ENCODE results near the gene RIMBP2. TPM values are rescaled to one million over a fixed set of nuclear protein-coding genes. Genes with fewer than 3 reads are reported as not detected.
"Not testable (repeated sequence)": the region's sequence is repeated elsewhere in the genome, so short reads cannot be mapped to it uniquely, and the experiment has no call there.

The RIMBP2 gene
- total RNA-seq, 1 experiment from 2014 or later = not detected

DNA sequence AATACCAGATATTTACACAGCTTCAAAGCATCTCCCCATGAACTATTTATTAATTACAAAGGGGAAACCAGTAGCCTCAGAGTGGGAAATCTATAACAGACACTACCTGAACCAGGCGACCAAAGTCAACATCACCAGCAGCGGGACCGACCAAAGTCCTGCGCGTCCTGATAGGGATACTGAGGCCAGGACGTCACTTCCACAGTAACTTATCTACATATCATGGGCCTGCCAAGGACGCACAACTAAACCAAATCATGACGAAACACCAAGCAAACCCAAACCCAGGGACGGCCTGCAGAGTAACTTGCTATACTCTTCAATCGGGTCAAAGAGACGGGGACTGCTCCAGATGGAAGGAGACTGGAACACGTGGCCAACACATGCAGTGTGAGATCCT lies 26.0 kb upstream of the RIMBP2 start:
- DNase-seq = no peak
- TF ChIP-seq, protein P1, sequence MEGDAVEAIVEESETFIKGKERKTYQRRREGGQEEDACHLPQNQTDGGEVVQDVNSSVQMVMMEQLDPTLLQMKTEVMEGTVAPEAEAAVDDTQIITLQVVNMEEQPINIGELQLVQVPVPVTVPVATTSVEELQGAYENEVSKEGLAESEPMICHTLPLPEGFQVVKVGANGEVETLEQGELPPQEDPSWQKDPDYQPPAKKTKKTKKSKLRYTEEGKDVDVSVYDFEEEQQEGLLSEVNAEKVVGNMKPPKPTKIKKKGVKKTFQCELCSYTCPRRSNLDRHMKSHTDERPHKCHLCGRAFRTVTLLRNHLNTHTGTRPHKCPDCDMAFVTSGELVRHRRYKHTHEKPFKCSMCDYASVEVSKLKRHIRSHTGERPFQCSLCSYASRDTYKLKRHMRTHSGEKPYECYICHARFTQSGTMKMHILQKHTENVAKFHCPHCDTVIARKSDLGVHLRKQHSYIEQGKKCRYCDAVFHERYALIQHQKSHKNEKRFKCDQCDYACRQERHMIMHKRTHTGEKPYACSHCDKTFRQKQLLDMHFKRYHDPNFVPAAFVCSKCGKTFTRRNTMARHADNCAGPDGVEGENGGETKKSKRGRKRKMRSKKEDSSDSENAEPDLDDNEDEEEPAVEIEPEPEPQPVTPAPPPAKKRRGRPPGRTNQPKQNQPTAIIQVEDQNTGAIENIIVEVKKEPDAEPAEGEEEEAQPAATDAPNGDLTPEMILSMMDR (IDR thresholded peaks at IDR 0.05; ENCODE audit: insufficient read depth in 1 of 2, low read depth in 1 of 2, low read length in 1 of 2, severe bottlenecking in 1 of 2, unreplicated experiment in 1 of 2) = no peak
- CTCF ChIA-PET = no interaction called here
- H3K9me3 ChIP-seq = no peaks in the 10 kb centered on the region
- intact Hi-C loops (cut with micrococcal nuclease; ENCODE audit: unreplicated experiment) = no loop called here
- no peaks in the 10 kb centered on the region for H3K4me1 ChIP-seq
- Mint-ChIP-seq H3K27me3 (ENCODE audit: insufficient read depth, unreplicated experiment) (peaks cover 5% of the 10 kb centered on the region), H3K9me3 (ENCODE audit: unreplicated experiment) (peaks cover 10% of the 10 kb centered on the region), H3K27ac (ENCODE audit: unreplicated experiment) (no peak overlapping the region), H3K4me3 (ENCODE audit: unreplicated experiment) (no peak overlapping the region), H3K36me3 (ENCODE audit: insufficient read depth, unreplicated experiment) (no peaks in the 10 kb centered on the region), H3K4me1 (ENCODE audit: low read depth, unreplicated experiment) (no peaks in the 10 kb centered on the region)
- H3K27me3 ChIP-seq (replicated peaks; ENCODE audit: control insufficient read depth, insufficient read depth, low read length) = no peaks in the 10 kb centered on the region
- H3K36me3 ChIP-seq (ENCODE audit: control insufficient read depth, insufficient read depth, low read length) = no peaks in the 10 kb centered on the region
- POLR2A ChIA-PET = no interaction called here
- no TSS peak for BruUV-seq (replicated peaks)
- H3K4me3 ChIP-seq (ENCODE audit: low read depth, low read length) = no peak overlapping the region

DNA sequence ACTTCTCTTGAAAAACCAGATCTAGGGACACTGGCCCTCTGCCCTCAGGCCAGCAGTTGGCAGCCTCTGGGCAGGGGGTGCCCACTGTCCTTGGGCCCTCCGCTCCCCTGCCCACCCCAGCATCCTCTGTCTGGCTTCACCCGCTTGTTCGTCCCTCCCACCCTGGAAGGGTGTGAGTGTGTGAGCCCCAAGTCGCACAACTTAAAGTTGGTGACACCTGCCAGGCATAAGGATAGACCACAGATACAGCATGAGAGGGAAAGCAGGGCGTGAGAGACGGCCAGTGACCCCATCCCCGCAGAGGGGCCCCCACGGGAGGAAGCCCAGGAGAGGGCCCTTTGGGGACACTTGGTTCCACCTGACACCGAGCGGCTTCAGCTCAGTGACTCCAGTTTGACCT lies 23.5 kb upstream of the RIMBP2 start:
- TF ChIP-seq, protein P1 (IDR thresholded peaks at IDR 0.05; ENCODE audit: insufficient read depth in 1 of 2, low read depth in 1 of 2, low read length in 1 of 2, severe bottlenecking in 1 of 2, unreplicated experiment in 1 of 2) = no peak
- Histone ChIP-seq H3K4me3 (ENCODE audit: low read depth, low read length) (no peak overlapping the region), H3K27me3 (replicated peaks; ENCODE audit: control insufficient read depth, insufficient read depth, low read length) (no peaks in the 10 kb centered on the region), H3K9me3 (no peaks in the 10 kb centered on the region), H3K4me1 (no peaks in the 10 kb centered on the region), H3K36me3 (ENCODE audit: control insufficient read depth, insufficient read depth, low read length) (no peaks in the 10 kb centered on the region)
- H3K4me1 Mint-ChIP-seq (ENCODE audit: low read depth, unreplicated experiment) = no peaks in the 10 kb centered on the region
- ChIA-PET POLR2A (no interaction called here), CTCF (no interaction called here)
- BruUV-seq (replicated peaks) = no TSS peak
- H3K27ac Mint-ChIP-seq (ENCODE audit: unreplicated experiment) = no peak overlapping the region
- H3K9me3 Mint-ChIP-seq (ENCODE audit: unreplicated experiment) = peaks cover 10% of the 10 kb centered on the region
- no peaks in the 10 kb centered on the region for H3K36me3 Mint-ChIP-seq (ENCODE audit: insufficient read depth, unreplicated experiment)
- DNase-seq = no peak
- intact Hi-C loops (cut with micrococcal nuclease; ENCODE audit: unreplicated experiment) = no loop called here
- H3K27me3 Mint-ChIP-seq (ENCODE audit: insufficient read depth, unreplicated experiment) = peaks cover 21% of the 10 kb centered on the region
- H3K4me3 Mint-ChIP-seq (ENCODE audit: unreplicated experiment) = no peak overlapping the region

DNA sequence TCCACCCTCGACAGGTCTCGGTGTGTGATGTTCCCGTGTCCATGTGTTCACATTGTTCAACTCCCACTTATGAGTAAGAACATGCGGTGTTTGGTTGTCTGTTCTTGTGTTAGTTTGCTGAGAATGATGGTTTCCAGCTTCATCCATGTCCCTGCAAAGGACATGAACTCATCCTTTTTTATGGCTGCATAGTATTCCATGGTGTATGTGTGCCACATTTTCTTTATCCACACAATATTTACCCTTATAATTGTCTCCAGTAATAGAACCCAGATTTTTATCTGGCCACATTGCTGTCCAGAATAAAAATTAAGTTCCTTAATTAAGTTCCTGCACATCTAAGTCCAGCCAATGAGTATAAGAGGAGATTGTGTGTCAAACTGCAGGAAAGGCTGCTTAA lies 22.3 kb upstream of the RIMBP2 start:
- H3K4me1 ChIP-seq; H3K4me3 ChIP-seq (ENCODE audit: low read depth, low read length); intact Hi-C loops (cut with micrococcal nuclease; ENCODE audit: unreplicated experiment); H3K36me3 ChIP-seq (ENCODE audit: control insufficient read depth, insufficient read depth, low read length); H3K4me3 Mint-ChIP-seq (ENCODE audit: unreplicated experiment); H3K4me1 Mint-ChIP-seq (ENCODE audit: low read depth, unreplicated experiment); CTCF ChIA-PET; H3K27ac Mint-ChIP-seq (ENCODE audit: unreplicated experiment); BruUV-seq (replicated peaks); H3K9me3 ChIP-seq; H3K27me3 ChIP-seq (replicated peaks; ENCODE audit: control insufficient read depth, insufficient read depth, low read length); H3K36me3 Mint-ChIP-seq (ENCODE audit: insufficient read depth, unreplicated experiment); DNase-seq; POLR2A ChIA-PET: not testable (repeated sequence)
- peaks cover 10% of the 10 kb centered on the region for H3K9me3 Mint-ChIP-seq (ENCODE audit: unreplicated experiment)
- H3K27me3 Mint-ChIP-seq (ENCODE audit: insufficient read depth, unreplicated experiment) = peaks cover 21% of the 10 kb centered on the region

DNA sequence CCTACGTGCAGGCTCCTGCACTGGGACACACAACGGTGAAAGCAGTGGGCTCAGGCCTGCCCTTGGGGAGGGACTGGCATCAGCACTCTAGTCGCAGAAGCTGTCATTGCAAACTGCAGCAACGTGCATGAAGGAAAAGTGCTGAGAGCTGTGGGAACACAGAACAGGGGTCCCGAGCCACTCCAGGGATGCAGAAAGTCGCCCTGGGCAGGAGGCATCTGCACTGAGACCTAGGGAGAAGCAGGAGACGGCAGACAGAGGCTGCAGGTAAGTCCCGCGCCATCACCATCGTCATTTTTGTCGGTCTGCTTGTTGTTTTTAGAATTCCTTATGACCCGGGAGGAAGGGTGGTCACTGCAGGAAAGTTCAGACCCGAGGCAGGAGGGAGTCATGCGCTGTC lies 21.6 kb upstream of the RIMBP2 start:
- peaks cover 10% of the 10 kb centered on the region for H3K9me3 Mint-ChIP-seq (ENCODE audit: unreplicated experiment)
- no peaks in the 10 kb centered on the region for H3K36me3 Mint-ChIP-seq (ENCODE audit: insufficient read depth, unreplicated experiment)
- intact Hi-C loops (cut with micrococcal nuclease; ENCODE audit: unreplicated experiment) = no loop called here
- no peaks in the 10 kb centered on the region for H3K4me1 Mint-ChIP-seq (ENCODE audit: low read depth, unreplicated experiment)
- TF ChIP-seq, protein P1 (IDR thresholded peaks at IDR 0.05; ENCODE audit: insufficient read depth in 1 of 2, low read depth in 1 of 2, low read length in 1 of 2, severe bottlenecking in 1 of 2, unreplicated experiment in 1 of 2) = no peak
- Histone ChIP-seq H3K36me3 (ENCODE audit: control insufficient read depth, insufficient read depth, low read length) (no peaks in the 10 kb centered on the region), H3K27me3 (replicated peaks; ENCODE audit: control insufficient read depth, insufficient read depth, low read length) (no peaks in the 10 kb centered on the region), H3K9me3 (no peaks in the 10 kb centered on the region), H3K4me3 (ENCODE audit: low read depth, low read length) (no peak overlapping the region), H3K4me1 (no peaks in the 10 kb centered on the region)
- H3K4me3 Mint-ChIP-seq (ENCODE audit: unreplicated experiment) = no peak overlapping the region
- CTCF ChIA-PET = no interaction called here
- POLR2A ChIA-PET = no interaction called here
- H3K27me3 Mint-ChIP-seq (ENCODE audit: insufficient read depth, unreplicated experiment) = peaks cover 21% of the 10 kb centered on the region
- BruUV-seq (replicated peaks) = no TSS peak
- no peak for DNase-seq
- H3K27ac Mint-ChIP-seq (ENCODE audit: unreplicated experiment) = no peak overlapping the region

All from Caco-2 (cell line).